Measurements from ENCODE around the gene PRODH.
"Not testable (repeated sequence)": the region's sequence is repeated elsewhere in the genome, so short reads cannot be mapped to it uniquely, and the experiment has no call there.

The PRODH gene

GRCh38 chr22:18896037-18896657 is 39.9 kb downstream of the PRODH start:
- not testable (repeated sequence) for DNase-seq

GRCh38 chr22:18893775-18894174 is 42.3 kb downstream of the PRODH start:
- not testable (repeated sequence) for DNase-seq

- DNase-seq, result not testable (repeated sequence)
Observed at GRCh38 chr22:18890510-18891192, 45.4 kb downstream of the PRODH start.

- no peak for DNase-seq
Observed at GRCh38 chr22:18888115-18888514, 48.0 kb downstream of the PRODH start.

GRCh38 chr22:18884465-18884864 is 51.6 kb downstream of the PRODH start:
- DNase-seq, result not testable (repeated sequence)

GRCh38 chr22:18881260-18881659 is 54.8 kb downstream of the PRODH start:
- not testable (repeated sequence) for DNase-seq
